CD14-positive monocyte (primary cell): ENCODE results near the gene ZNF598. TPM values are rescaled to one million over a fixed set of nuclear protein-coding genes. Genes with fewer than 3 reads are reported as not detected.

Experiments used
- DNase-seq, 3 donors: peaks; one replicate each; pipeline ENCODE4 v3.0.0-alpha.2; 2011 to 2022
- H2AFZ ChIP-seq: 2 replicates; pipeline ENCODE4 v1.6.0; 2012; ENCODE audit warnings: mild to moderate bottlenecking, low read depth, low read length, inconsistent platforms; ENCODE audit not compliant: insufficient read depth, poor library complexity, severe bottlenecking
- H3K27ac ChIP-seq, 2 donors: 1 replicate in 1 of 2; 2 replicates in 1 of 2; pipeline ENCODE4 v1.5.1; 2012 to 2013; ENCODE audit warnings: low read length in 2 of 2, control low read depth in 1 of 2, inconsistent platforms in 1 of 2, low read depth in 1 of 2, mild to moderate bottlenecking in 1 of 2
- H3K27me3 ChIP-seq, 2 donors: one replicate each; pipeline versions ENCODE4 v1.6.0 to v1.6.1; 2011 to 2013; ENCODE audit warnings: low read length in 2 of 2; ENCODE audit not compliant: control insufficient read depth in 2 of 2, insufficient read depth in 2 of 2
- H3K36me3 ChIP-seq, 2 donors: replicated peaks in 1 of 2; 1 replicate in 1 of 2; 2 replicates in 1 of 2; pipeline versions ENCODE4 v1.5.1 to v1.6.1; 2012 to 2013; ENCODE audit warnings: low read length in 2 of 2, control low read depth in 1 of 2, inconsistent platforms in 1 of 2, mild to moderate bottlenecking in 1 of 2; ENCODE audit not compliant: insufficient read depth in 2 of 2, control insufficient read depth in 1 of 2
- H3K4me1 ChIP-seq, 2 donors: 1 replicate in 1 of 2; 2 replicates in 1 of 2; pipeline versions ENCODE4 v1.5.1 to v1.6.1; 2012 to 2013; ENCODE audit warnings: low read length in 2 of 2, control low read depth in 1 of 2, inconsistent platforms in 1 of 2, mild to moderate bottlenecking in 1 of 2, moderate library complexity in 1 of 2; ENCODE audit not compliant: insufficient read depth in 2 of 2, control insufficient read depth in 1 of 2
- H3K4me2 ChIP-seq: replicated peaks from 2 replicates; pipeline ENCODE3; 2012; ENCODE audit warnings: low read length, moderate library complexity, mild to moderate bottlenecking; ENCODE audit not compliant: poor library complexity, severe bottlenecking; ENCODE audit errors: extremely low read depth
- H3K4me3 ChIP-seq, 3 experiments: fragments of 200-600 bp in 1 of 3; sonication (generic) in 1 of 3; replicated peaks in 1 of 3; 1 replicate in 2 of 3; 2 replicates in 1 of 3; pipeline ENCODE4 v1.5.1; 2011 to 2013; ENCODE audit warnings: low read length in 3 of 3, mild to moderate bottlenecking in 3 of 3, control low read depth in 2 of 3, low read depth in 2 of 3, inconsistent platforms in 1 of 3, moderate library complexity in 1 of 3
- H3K79me2 ChIP-seq: 2 replicates; pipeline ENCODE4 v1.6.0; 2012; ENCODE audit warnings: mild to moderate bottlenecking, control low read depth, inconsistent platforms, low read length, moderate library complexity; ENCODE audit not compliant: insufficient read depth
- H3K9ac ChIP-seq: 2 replicates; pipeline ENCODE4 v1.6.0; 2017; ENCODE audit warnings: low read length, mild to moderate bottlenecking; ENCODE audit not compliant: insufficient read depth, poor library complexity, severe bottlenecking
- H3K9me3 ChIP-seq, 2 donors: replicated peaks in 1 of 2; 1 replicate in 1 of 2; 2 replicates in 1 of 2; pipeline versions ENCODE4 v1.5.1 to v1.6.1; 2012 to 2013; ENCODE audit warnings: low read length in 2 of 2, control low read depth in 1 of 2; ENCODE audit not compliant: control insufficient read depth in 1 of 2, insufficient read depth in 1 of 2
- H4K20me1 ChIP-seq: 2 replicates; pipeline ENCODE4 v1.6.0; 2012; ENCODE audit warnings: mild to moderate bottlenecking, low read length, control low read depth, moderate library complexity; ENCODE audit not compliant: insufficient read depth
- H3K27ac Mint-ChIP-seq, 7 donors: one replicate each; pipeline ENCODE4 v1.8.0; 2020; ENCODE audit warnings: mild to moderate bottlenecking in 7 of 7, mixed read lengths in 7 of 7, moderate library complexity in 6 of 7, inconsistent platforms in 2 of 7
- H3K27me3 Mint-ChIP-seq, 3 donors: one replicate each; pipeline ENCODE4 v1.8.0; 2021 to 2022; ENCODE audit warnings: low read depth in 3 of 3, mild to moderate bottlenecking in 3 of 3, mixed read lengths in 3 of 3, moderate library complexity in 3 of 3, inconsistent platforms in 1 of 3
- H3K36me3 Mint-ChIP-seq, 2 donors: one replicate each; pipeline ENCODE4 v1.8.0; 2020; ENCODE audit warnings: mixed read lengths in 2 of 2, inconsistent platforms in 1 of 2, mild to moderate bottlenecking in 1 of 2
- H3K4me1 Mint-ChIP-seq: one replicate; pipeline ENCODE4 v1.8.0; 2020; ENCODE audit warnings: mild to moderate bottlenecking, mixed read lengths
- H3K4me3 Mint-ChIP-seq, 2 donors: one replicate each; pipeline ENCODE4 v1.8.0; 2020; ENCODE audit warnings: mild to moderate bottlenecking in 2 of 2, mixed read lengths in 2 of 2, moderate library complexity in 1 of 2
- H3K9me3 Mint-ChIP-seq, 7 donors: one replicate each; pipeline ENCODE4 v1.8.0; 2020 to 2022; ENCODE audit warnings: mixed read lengths in 7 of 7, mild to moderate bottlenecking in 6 of 7, moderate library complexity in 6 of 7, inconsistent platforms in 2 of 7
- WGBS: methylation state at CpG from one replicate; pipeline ENCODE4 v1.1.5; 2013; ENCODE audit warnings: missing lambda C conversion rate; ENCODE audit not compliant: insufficient coverage; 5-methylcytosine and 5-hydroxymethylcytosine counted together
- intact Hi-C, 2 donors: fragments of 100-400 bp; cut with micrococcal nuclease; formaldehyde crosslinking; loops; one replicate each; pipeline versions ENCODE4 v1.15.0 to v1.15.1; 2023
- polyA plus RNA-seq, 3 donors: library from polyadenylated mRNA; depleted of rRNA in 1 of 3; unstranded in 2 of 3; stranded (reverse) in 1 of 3; fragments of 300-500 nt in 2 of 3; fragments of >200 nt in 1 of 3; fragmentation: Illumina TruSeq in 2 of 3; gene quantifications; 1 replicate in 2 of 3; 2 replicates in 1 of 3; pipeline ENCODE4 v1.2.3, GENCODE V29; 2012 to 2021
- TF ChIP-seq, protein P1 (sequence below): fragments of 200-600 bp; IDR thresholded peaks from one replicate; pipeline ENCODE4 v1.8.0; 2022; ENCODE audit warnings: antibody characterized with exemption, mild to moderate bottlenecking

ZNF598 gene
- polyA plus RNA-seq, 3 donors, result 1.4 to 42.1 (median 1.5) TPM

DNA sequence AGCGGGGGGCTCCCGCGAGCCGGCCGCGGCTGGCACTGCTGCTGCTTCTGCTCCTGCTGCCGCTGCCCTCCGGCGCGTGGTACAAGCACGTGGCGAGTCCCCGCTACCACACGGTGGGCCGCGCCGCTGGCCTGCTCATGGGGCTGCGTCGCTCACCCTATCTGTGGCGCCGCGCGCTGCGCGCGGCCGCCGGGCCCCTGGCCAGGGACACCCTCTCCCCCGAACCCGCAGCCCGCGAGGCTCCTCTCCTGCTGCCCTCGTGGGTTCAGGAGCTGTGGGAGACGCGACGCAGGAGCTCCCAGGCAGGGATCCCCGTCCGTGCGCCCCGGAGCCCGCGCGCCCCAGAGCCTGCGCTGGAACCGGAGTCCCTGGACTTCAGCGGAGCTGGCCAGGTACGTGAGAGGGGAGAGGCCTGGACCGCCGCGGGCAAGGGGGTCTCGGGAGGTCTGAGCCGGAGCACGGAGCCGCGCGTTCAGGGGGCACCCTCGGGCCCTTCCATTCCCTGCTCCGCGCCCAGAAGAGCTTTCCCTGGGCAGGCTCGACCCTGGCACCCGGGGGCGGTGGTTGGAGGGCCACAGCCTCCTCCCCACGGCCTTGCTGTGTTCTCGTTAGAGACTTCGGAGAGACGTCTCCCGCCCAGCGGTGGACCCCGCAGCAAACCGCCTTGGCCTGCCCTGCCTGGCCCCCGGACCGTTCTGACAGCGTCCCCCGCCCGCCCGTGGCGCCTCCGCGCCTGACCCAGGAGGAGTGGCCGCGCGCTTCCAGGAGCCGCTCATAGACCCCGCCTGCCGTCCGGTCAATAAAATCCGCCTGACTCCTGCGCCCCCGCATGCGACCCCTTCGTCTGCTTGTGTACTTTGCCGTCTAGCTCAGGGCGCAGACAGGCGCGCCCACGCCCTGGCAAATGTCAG lies 10.6 kb upstream of the ZNF598 start:
- peaks cover 31% of the 10 kb centered on the region for H3K4me1 Mint-ChIP-seq

DNA sequence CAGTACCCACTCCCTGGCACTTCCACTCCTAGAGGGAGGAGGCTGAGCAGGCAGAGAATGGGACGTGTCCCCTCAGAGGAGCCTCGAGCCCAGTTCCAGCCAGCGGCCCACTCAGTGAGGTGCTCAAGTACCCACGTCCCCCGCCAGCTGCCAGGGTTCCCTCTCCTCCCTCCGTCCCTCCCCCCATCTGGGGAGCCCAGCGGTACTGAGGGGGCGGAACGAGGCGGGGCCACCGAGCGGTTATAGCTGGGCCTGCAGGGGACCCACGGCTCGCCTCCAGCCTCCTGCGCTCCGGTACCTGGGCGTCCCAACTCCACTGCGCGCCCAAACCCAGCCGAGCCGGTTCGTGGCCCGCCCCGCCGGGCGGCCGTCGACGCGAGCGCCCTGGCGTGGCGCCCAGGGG lies 9.9 kb upstream of the ZNF598 start, which contains the start of gene NPW:
Gene NPW, plus strand, starts transcription at position 268 of the 403 bp plus-strand sequence.
- no peaks in the 10 kb centered on the region for H4K20me1 ChIP-seq
- H3K4me1 ChIP-seq, result peaks cover 18 to 42% of the 10 kb centered on the region in 2 donors
- no peak within 1 kb of the TSS for H3K9ac ChIP-seq
- no peak within 1 kb of the TSS for H3K27ac ChIP-seq
- 2% methylated on average over 32 of the region's 33 CpGs for WGBS
- peaks cover 33% of the 10 kb centered on the region for H3K4me1 Mint-ChIP-seq
- no peak within 1 kb of the TSS for H3K4me2 ChIP-seq
- peaks cover 12 to 34% of the 10 kb centered on the region in 2 donors for H3K27me3 ChIP-seq
- H3K79me2 ChIP-seq, result no peaks in the 10 kb centered on the region
- H3K9me3 Mint-ChIP-seq, result peaks cover 3 to 21% (median 7%) of the 10 kb centered on the region in 7 donors
- TF ChIP-seq, protein P1, sequence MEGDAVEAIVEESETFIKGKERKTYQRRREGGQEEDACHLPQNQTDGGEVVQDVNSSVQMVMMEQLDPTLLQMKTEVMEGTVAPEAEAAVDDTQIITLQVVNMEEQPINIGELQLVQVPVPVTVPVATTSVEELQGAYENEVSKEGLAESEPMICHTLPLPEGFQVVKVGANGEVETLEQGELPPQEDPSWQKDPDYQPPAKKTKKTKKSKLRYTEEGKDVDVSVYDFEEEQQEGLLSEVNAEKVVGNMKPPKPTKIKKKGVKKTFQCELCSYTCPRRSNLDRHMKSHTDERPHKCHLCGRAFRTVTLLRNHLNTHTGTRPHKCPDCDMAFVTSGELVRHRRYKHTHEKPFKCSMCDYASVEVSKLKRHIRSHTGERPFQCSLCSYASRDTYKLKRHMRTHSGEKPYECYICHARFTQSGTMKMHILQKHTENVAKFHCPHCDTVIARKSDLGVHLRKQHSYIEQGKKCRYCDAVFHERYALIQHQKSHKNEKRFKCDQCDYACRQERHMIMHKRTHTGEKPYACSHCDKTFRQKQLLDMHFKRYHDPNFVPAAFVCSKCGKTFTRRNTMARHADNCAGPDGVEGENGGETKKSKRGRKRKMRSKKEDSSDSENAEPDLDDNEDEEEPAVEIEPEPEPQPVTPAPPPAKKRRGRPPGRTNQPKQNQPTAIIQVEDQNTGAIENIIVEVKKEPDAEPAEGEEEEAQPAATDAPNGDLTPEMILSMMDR, result no peak
- no peaks in the 10 kb centered on the region for H3K9me3 ChIP-seq
- H3K36me3 Mint-ChIP-seq, result peaks cover 2 to 3% of the 10 kb centered on the region in 2 donors
- H3K4me3 Mint-ChIP-seq, result peak within 1 kb of the TSS in 1 of 2 donors; percentile 88
- DNase-seq, result no peak
- H2AFZ ChIP-seq, result no peak within 1 kb of the TSS
- H3K27ac Mint-ChIP-seq, result no peak within 1 kb of the TSS
- H3K36me3 ChIP-seq, result no peaks in the 10 kb centered on the region
- no peak within 1 kb of the TSS for H3K4me3 ChIP-seq
- intact Hi-C loops, result no loop called here
- H3K27me3 Mint-ChIP-seq, result peaks cover 31 to 62% (median 58%) of the 10 kb centered on the region in 3 donors

More for the DNA sequence above, 10.6 kb upstream of the ZNF598 start:
- no peaks in the 10 kb centered on the region for H3K79me2 ChIP-seq
- H3K27ac Mint-ChIP-seq, result no peak overlapping the region
- peak overlapping the region in 1 of 2 donors; percentile 88 for H3K4me3 Mint-ChIP-seq
- no peak overlapping the region for H3K4me3 ChIP-seq
- H3K9me3 Mint-ChIP-seq, result peaks cover 3 to 21% (median 7%) of the 10 kb centered on the region in 7 donors
- H3K36me3 Mint-ChIP-seq, result peaks cover 2 to 3% of the 10 kb centered on the region in 2 donors
- no peak overlapping the region for H3K4me2 ChIP-seq
- H3K4me1 ChIP-seq, result peaks cover 18 to 38% of the 10 kb centered on the region in 2 donors
- H2AFZ ChIP-seq, result no peak overlapping the region
- H3K36me3 ChIP-seq, result no peaks in the 10 kb centered on the region
- H3K9me3 ChIP-seq, result no peaks in the 10 kb centered on the region
- H3K9ac ChIP-seq, result no peak overlapping the region
- 2% methylated on average over 95 of the region's 96 CpGs for WGBS
- H3K27me3 Mint-ChIP-seq, result peaks cover 34 to 66% (median 64%) of the 10 kb centered on the region in 3 donors
- no peaks in the 10 kb centered on the region for H4K20me1 ChIP-seq
- no peak overlapping the region for H3K27ac ChIP-seq
- TF ChIP-seq, protein P1, result no peak
- no peak for DNase-seq
- peaks cover 12 to 38% of the 10 kb centered on the region in 2 donors for H3K27me3 ChIP-seq
- intact Hi-C loops, result loop anchor here in 1 of 2 donors (5.0 kb wide), 1 partner anchor 132 kb away; no protein-coding TSS in a partner anchor
